ENCODE data around the gene DACT1. TPM values are rescaled to one million over a fixed set of nuclear protein-coding genes. Genes with fewer than 3 reads are reported as not detected.

Gene DACT1
- total RNA-seq, 1 donor: 75.6 TPM

- Histone ChIP-seq H2AFZ (ENCODE audit: low read length) (no peak overlapping the region), H3K36me3 (ENCODE audit: insufficient read depth, low read length) (no peaks in the 10 kb centered on the region), H4K20me1 (ENCODE audit: insufficient read depth, low read length) (no peaks in the 10 kb centered on the region), H3K4me1 (ENCODE audit: insufficient read depth, low read length) (no peaks in the 10 kb centered on the region), H3K27me3 (ENCODE audit: insufficient read depth, low read length) (no peaks in the 10 kb centered on the region), H3K9me3 (ENCODE audit: low read depth, low read length) (no peaks in the 10 kb centered on the region), H3K27ac (ENCODE audit: low read depth, low read length) (no peak overlapping the region), H3K4me3 (ENCODE audit: insufficient read depth, low read length) (no peak overlapping the region), H3K79me2 (ENCODE audit: insufficient read depth, low read length) (no peaks in the 10 kb centered on the region), H3K4me2 (ENCODE audit: insufficient read depth, low read length) (no peak overlapping the region)
- TF ChIP-seq, protein P1, sequence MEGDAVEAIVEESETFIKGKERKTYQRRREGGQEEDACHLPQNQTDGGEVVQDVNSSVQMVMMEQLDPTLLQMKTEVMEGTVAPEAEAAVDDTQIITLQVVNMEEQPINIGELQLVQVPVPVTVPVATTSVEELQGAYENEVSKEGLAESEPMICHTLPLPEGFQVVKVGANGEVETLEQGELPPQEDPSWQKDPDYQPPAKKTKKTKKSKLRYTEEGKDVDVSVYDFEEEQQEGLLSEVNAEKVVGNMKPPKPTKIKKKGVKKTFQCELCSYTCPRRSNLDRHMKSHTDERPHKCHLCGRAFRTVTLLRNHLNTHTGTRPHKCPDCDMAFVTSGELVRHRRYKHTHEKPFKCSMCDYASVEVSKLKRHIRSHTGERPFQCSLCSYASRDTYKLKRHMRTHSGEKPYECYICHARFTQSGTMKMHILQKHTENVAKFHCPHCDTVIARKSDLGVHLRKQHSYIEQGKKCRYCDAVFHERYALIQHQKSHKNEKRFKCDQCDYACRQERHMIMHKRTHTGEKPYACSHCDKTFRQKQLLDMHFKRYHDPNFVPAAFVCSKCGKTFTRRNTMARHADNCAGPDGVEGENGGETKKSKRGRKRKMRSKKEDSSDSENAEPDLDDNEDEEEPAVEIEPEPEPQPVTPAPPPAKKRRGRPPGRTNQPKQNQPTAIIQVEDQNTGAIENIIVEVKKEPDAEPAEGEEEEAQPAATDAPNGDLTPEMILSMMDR (IDR thresholded peaks at IDR 0.05; ENCODE audit: extremely low read depth, low read depth, low read length): no peak
- DNase-seq (ENCODE audit: insufficient read length, low spot score, missing footprints): no peak
These were observed 49.6 kb downstream of the DACT1 start for GRCh38 chr14:58687232-58687795.

GRCh38 chr14:58690801-58691516, 53.2 kb downstream of the DACT1 start:
- no peaks in the 10 kb centered on the region for H3K9me3 ChIP-seq (ENCODE audit: low read depth, low read length)
- no peaks in the 10 kb centered on the region for H3K27me3 ChIP-seq (ENCODE audit: insufficient read depth, low read length)
- DNase-seq (ENCODE audit: insufficient read length, low spot score, missing footprints): no peak
- no peaks in the 10 kb centered on the region for H3K36me3 ChIP-seq (ENCODE audit: insufficient read depth, low read length)
- no peaks in the 10 kb centered on the region for H3K4me1 ChIP-seq (ENCODE audit: insufficient read depth, low read length)
- H4K20me1 ChIP-seq (ENCODE audit: insufficient read depth, low read length): no peaks in the 10 kb centered on the region
- H3K4me2 ChIP-seq (ENCODE audit: insufficient read depth, low read length): no peak overlapping the region
- H3K27ac ChIP-seq (ENCODE audit: low read depth, low read length): no peak overlapping the region
- no peaks in the 10 kb centered on the region for H3K79me2 ChIP-seq (ENCODE audit: insufficient read depth, low read length)
- TF ChIP-seq, protein P1 (IDR thresholded peaks at IDR 0.05; ENCODE audit: extremely low read depth, low read depth, low read length): no peak
- H2AFZ ChIP-seq (ENCODE audit: low read length): no peak overlapping the region
- H3K4me3 ChIP-seq (ENCODE audit: insufficient read depth, low read length): no peak overlapping the region

- Histone ChIP-seq H3K36me3 (ENCODE audit: insufficient read depth, low read length) (no peaks in the 10 kb centered on the region), H2AFZ (ENCODE audit: low read length) (no peak overlapping the region), H3K27ac (ENCODE audit: low read depth, low read length) (no peak overlapping the region), H3K79me2 (ENCODE audit: insufficient read depth, low read length) (no peaks in the 10 kb centered on the region), H3K4me3 (ENCODE audit: insufficient read depth, low read length) (no peak overlapping the region), H4K20me1 (ENCODE audit: insufficient read depth, low read length) (no peaks in the 10 kb centered on the region), H3K4me1 (ENCODE audit: insufficient read depth, low read length) (no peaks in the 10 kb centered on the region), H3K27me3 (ENCODE audit: insufficient read depth, low read length) (no peaks in the 10 kb centered on the region), H3K4me2 (ENCODE audit: insufficient read depth, low read length) (no peak overlapping the region), H3K9me3 (ENCODE audit: low read depth, low read length) (no peaks in the 10 kb centered on the region)
- no peak for DNase-seq (ENCODE audit: insufficient read length, low spot score, missing footprints)
- TF ChIP-seq, protein P1 (IDR thresholded peaks at IDR 0.05; ENCODE audit: extremely low read depth, low read depth, low read length): no peak
These were observed 55.3 kb downstream of the DACT1 start for GRCh38 chr14:58693048-58693447.

GRCh38 chr14:58695514-58695913, 57.8 kb downstream of the DACT1 start:
- Histone ChIP-seq H2AFZ (ENCODE audit: low read length) (no peak overlapping the region), H3K4me3 (ENCODE audit: insufficient read depth, low read length) (no peak overlapping the region), H3K4me2 (ENCODE audit: insufficient read depth, low read length) (no peak overlapping the region), H3K9me3 (ENCODE audit: low read depth, low read length) (no peaks in the 10 kb centered on the region), H3K27me3 (ENCODE audit: insufficient read depth, low read length) (no peaks in the 10 kb centered on the region), H3K4me1 (ENCODE audit: insufficient read depth, low read length) (no peaks in the 10 kb centered on the region), H3K27ac (ENCODE audit: low read depth, low read length) (no peak overlapping the region), H3K36me3 (ENCODE audit: insufficient read depth, low read length) (no peaks in the 10 kb centered on the region), H4K20me1 (ENCODE audit: insufficient read depth, low read length) (no peaks in the 10 kb centered on the region), H3K79me2 (ENCODE audit: insufficient read depth, low read length) (no peaks in the 10 kb centered on the region)
- TF ChIP-seq, protein P1 (IDR thresholded peaks at IDR 0.05; ENCODE audit: extremely low read depth, low read depth, low read length): no peak
- DNase-seq (ENCODE audit: insufficient read length, low spot score, missing footprints): no peak

Data from osteoblast (primary cell).